ENCODE results near the gene ITGAX.

ITGAX gene

DNA sequence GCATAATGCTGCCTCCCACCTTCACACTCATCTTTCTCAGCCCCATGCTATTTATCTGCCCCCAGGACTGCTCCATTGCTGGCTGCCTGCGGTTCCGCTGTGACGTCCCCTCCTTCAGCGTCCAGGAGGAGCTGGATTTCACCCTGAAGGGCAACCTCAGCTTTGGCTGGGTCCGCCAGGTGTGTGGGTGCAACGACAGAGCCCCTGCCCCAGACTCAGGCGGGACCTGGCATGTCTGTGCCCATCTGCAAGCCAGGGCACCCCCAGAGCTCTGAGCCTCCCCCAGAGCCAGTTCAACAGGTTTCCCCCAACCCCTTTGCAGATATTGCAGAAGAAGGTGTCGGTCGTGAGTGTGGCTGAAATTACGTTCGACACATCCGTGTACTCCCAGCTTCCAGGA lies 25.2 kb downstream of the ITGAX start:
- no peak for TF ChIP-seq ZFX (IDR thresholded peaks at IDR 0.05; ENCODE audit: borderline replicate concordance)
- TF ChIP-seq CTCF (IDR thresholded peaks at IDR 0.05), result no peak
- H3K27ac ChIP-seq, result no peak overlapping the region

GRCh38 chr16:31382485-31383161 lies 27.6 kb downstream of the ITGAX start:
- H3K27ac ChIP-seq, result no peak overlapping the region
- peak; percentile 89 for TF ChIP-seq CTCF (IDR thresholded peaks at IDR 0.05)
- TF ChIP-seq ZFX (IDR thresholded peaks at IDR 0.05; ENCODE audit: borderline replicate concordance), result no peak

- TF ChIP-seq ZFX (IDR thresholded peaks at IDR 0.05; ENCODE audit: borderline replicate concordance), result no peak
- no peak for TF ChIP-seq CTCF (IDR thresholded peaks at IDR 0.05)
- no peak overlapping the region for H3K27ac ChIP-seq
Observed at GRCh38 chr16:31385680-31386079, 30.7 kb downstream of the ITGAX start.

- no peak for TF ChIP-seq ZFX (IDR thresholded peaks at IDR 0.05; ENCODE audit: borderline replicate concordance)
- no peak for TF ChIP-seq CTCF (IDR thresholded peaks at IDR 0.05)
- H3K27ac ChIP-seq, result no peak overlapping the region
Observed at GRCh38 chr16:31386157-31386984, 31.4 kb downstream of the ITGAX start.

DNA sequence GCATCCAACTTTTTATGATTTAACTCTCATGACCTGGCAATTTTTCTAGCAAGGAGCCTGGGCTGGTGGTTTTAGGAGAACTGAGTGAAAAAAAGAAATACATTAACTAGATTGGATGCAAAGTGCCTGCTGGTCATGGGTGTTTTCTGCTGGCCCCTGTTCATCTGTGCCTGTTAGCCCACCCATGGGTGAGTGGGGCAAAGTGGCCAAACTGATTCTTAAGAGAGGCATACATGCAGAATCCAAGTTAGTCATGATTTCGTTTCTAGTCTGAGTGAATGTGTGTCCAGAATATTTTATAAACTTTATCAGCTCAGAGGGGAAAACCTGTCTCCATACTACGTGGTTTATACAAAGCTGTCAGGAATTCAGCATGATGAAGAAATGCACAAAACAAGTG lies 33.6 kb downstream of the ITGAX start:
- no peak for TF ChIP-seq ZFX (IDR thresholded peaks at IDR 0.05; ENCODE audit: borderline replicate concordance)
- no peak for TF ChIP-seq CTCF (IDR thresholded peaks at IDR 0.05)
- H3K27ac ChIP-seq, result no peak overlapping the region

GRCh38 chr16:31390504-31391041 lies 35.6 kb downstream of the ITGAX start:
- TF ChIP-seq CTCF (IDR thresholded peaks at IDR 0.05) (no peak), ZFX (IDR thresholded peaks at IDR 0.05; ENCODE audit: borderline replicate concordance) (no peak)
- H3K27ac ChIP-seq, result no peak overlapping the region

DNA sequence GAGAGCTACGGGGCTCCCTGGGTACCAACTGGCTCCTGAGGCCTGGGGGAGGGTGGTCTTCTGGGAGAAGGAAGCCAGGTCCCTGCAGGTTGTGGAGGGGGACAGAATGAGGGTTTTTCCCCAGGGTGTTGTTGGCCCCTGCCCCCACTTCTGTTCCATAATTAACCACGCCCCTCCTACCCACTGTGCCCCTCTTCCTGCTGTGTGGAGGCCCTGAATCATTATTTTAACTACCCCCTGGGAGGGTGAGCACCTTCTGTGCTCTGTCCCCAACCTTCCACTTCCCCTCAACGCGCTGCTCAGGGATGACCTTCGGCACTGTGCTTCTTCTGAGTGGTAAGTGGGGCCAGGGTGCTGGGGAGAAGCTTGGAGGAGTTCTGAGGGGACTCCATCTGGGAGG lies 38.1 kb downstream of the ITGAX start, which contains the start of gene ITGAD:
Gene ITGAD, plus strand, starts transcription at position 280 of the 400 bp plus-strand sequence. Its CDS starts 26 bp downstream, at position 306.
- no peak for TF ChIP-seq ZFX (IDR thresholded peaks at IDR 0.05; ENCODE audit: borderline replicate concordance)
- no peak for TF ChIP-seq CTCF (IDR thresholded peaks at IDR 0.05)
- no peak within 1 kb of the TSS for H3K27ac ChIP-seq
